Panc1 (cell line): ENCODE results near the gene OTOG. TPM values are rescaled to one million over a fixed set of nuclear protein-coding genes. Genes with fewer than 3 reads are reported as not detected.

ENCODE experiments used
- ATAC-seq: fragments of 200-7000 bp; cut with Tn5 transposase; 2 replicates; pipeline ENCODE4 v1.9.1; 2020; ENCODE audit warnings: mild to moderate bottlenecking, moderate library complexity
- BruUV-seq: library from RNA; stranded (reverse); fragments of 400-500 nt; replicated peaks from 2 replicates; lab custom pipeline; 2021; lab: Mats Ljungman, UMichigan
- CTCF ChIA-PET: fragments of 300-600 bp; sonication (Branson Sonifier 250); formaldehyde crosslinking; loops from one replicate; lab custom pipeline; 2022; ENCODE audit warnings: antibody characterized with exemption; lab: Charles Lee
- POLR2A ChIA-PET: fragments of 300-600 bp; sonication (Branson Sonifier 250); formaldehyde crosslinking; loops from one replicate; lab custom pipeline; 2022; ENCODE audit warnings: antibody characterized with exemption; lab: Charles Lee
- DNase-seq: peaks from one replicate; pipeline ENCODE4 v3.0.0-alpha.2; 2010; ENCODE audit warnings: low read depth, low spot score
- H3K27ac ChIP-seq: 2 replicates; pipeline ENCODE4 v1.5.1; 2011; ENCODE audit warnings: mild to moderate bottlenecking, low read length, inconsistent platforms
- H3K27me3 ChIP-seq: fragments of 200-500 bp; sonication (Bioruptor generic); 2 replicates; pipeline ENCODE4 v1.6.0; 2014; ENCODE audit warnings: low read length, inconsistent platforms; ENCODE audit not compliant: control insufficient read depth, insufficient read depth
- H3K36me3 ChIP-seq: fragments of 200-500 bp; sonication (Bioruptor generic); 2 replicates; pipeline ENCODE4 v1.5.1; 2014; ENCODE audit warnings: inconsistent platforms, mild to moderate bottlenecking, low read length, moderate library complexity; ENCODE audit not compliant: control insufficient read depth, insufficient read depth
- H3K4me1 ChIP-seq: 2 replicates; pipeline ENCODE4 v1.5.1; 2011; ENCODE audit warnings: inconsistent platforms, mild to moderate bottlenecking, low read length, moderate library complexity; ENCODE audit not compliant: control insufficient read depth, insufficient read depth
- H3K4me3 ChIP-seq, 2 experiments: 2 replicates each; pipeline ENCODE4 v1.5.1; 2011 to 2012; ENCODE audit warnings: low read depth in 2 of 2, low read length in 2 of 2, mild to moderate bottlenecking in 2 of 2, inconsistent platforms in 1 of 2, moderate library complexity in 1 of 2
- H3K9me3 ChIP-seq: fragments of 200-500 bp; sonication (Bioruptor generic); 2 replicates; pipeline ENCODE4 v1.5.1; 2014; ENCODE audit warnings: low read depth, mild to moderate bottlenecking, inconsistent platforms, low read length, moderate library complexity; ENCODE audit not compliant: control insufficient read depth, insufficient read depth
- CTCF ChIP-seq: fragments of 450-650 bp; IDR thresholded peaks from 2 replicates; pipeline ENCODE4 v1.5.1; 2017; ENCODE audit warnings: mild to moderate bottlenecking
- POLR2AphosphoS5 ChIP-seq: IDR thresholded peaks from 2 replicates; pipeline ENCODE4 v1.6.1; 2012; ENCODE audit warnings: mild to moderate bottlenecking, low read depth, low read length, moderate library complexity
- REST ChIP-seq, 2 experiments: IDR thresholded peaks; 2 replicates each; pipeline ENCODE4 v1.6.1; 2011 to 2012; ENCODE audit warnings: low read depth in 2 of 2, control low read depth in 1 of 2, low read length in 1 of 2, mild to moderate bottlenecking in 1 of 2, moderate library complexity in 1 of 2; ENCODE audit not compliant: insufficient read depth in 1 of 2
- SIN3A ChIP-seq: IDR thresholded peaks from 2 replicates; pipeline ENCODE4 v1.6.1; 2012; ENCODE audit warnings: low read depth, mild to moderate bottlenecking, low read length, moderate library complexity, borderline replicate concordance; ENCODE audit not compliant: insufficient read depth
- TCF7L2 ChIP-seq: IDR thresholded peaks from 2 replicates; pipeline ENCODE4 v1.6.1; 2011; ENCODE audit warnings: mild to moderate bottlenecking, low read depth, low read length, inconsistent platforms
- in situ Hi-C: cut with HindIII; loops from 2 replicates; pipeline ENCODE4 v1.10.0; 2016; ENCODE audit warnings: low sequenced_read_pairs, low pct_unique_long_range_greater_than_20kb
- intact Hi-C: fragments of 100-400 bp; cut with micrococcal nuclease; formaldehyde crosslinking; loops from one replicate; pipeline ENCODE4 v1.10.0; 2022; ENCODE audit not compliant: unreplicated experiment
- total RNA-seq: library from RNA; stranded (reverse); gene quantifications from one replicate; pipeline ENCODE4 v1.2.1, GENCODE V29; 2021; ENCODE audit not compliant: unreplicated experiment

Gene OTOG
- total RNA-seq, 1 experiment from 2014 or later: not detected

- intact Hi-C loops (loop anchor here (10.0 kb wide), 1 partner anchor 268 kb away; no protein-coding TSS in a partner anchor), in situ Hi-C loops (no loop called here)
- Histone ChIP-seq H3K4me3 (no peak overlapping the region), H3K27me3 (peaks cover 3% of the 10 kb centered on the region; the same call in 1 of the 2 replicates), H3K4me1 (no peaks in the 10 kb centered on the region), H3K36me3 (no peaks in the 10 kb centered on the region), H3K9me3 (no peaks in the 10 kb centered on the region), H3K27ac (no peak overlapping the region)
- no peak for ATAC-seq
- CTCF ChIA-PET: interaction anchor here (1.0 kb wide), 1 partner anchor 118 kb away, joined by 3 read pairs; no protein-coding TSS in a partner anchor
- POLR2A ChIA-PET: no interaction called here
- no peak for DNase-seq
- BruUV-seq: no TSS peak
- TF ChIP-seq REST (IDR thresholded peaks at IDR 0.05; ENCODE audit: insufficient read depth in 1 of 2, low read depth in 2 of 2, low read length in 1 of 2): no peak
- no peak for TF ChIP-seq TCF7L2
- no peak for TF ChIP-seq POLR2AphosphoS5
- TF ChIP-seq CTCF: no peak
- no peak for TF ChIP-seq SIN3A
Observed at GRCh38 chr11:17502630-17503029, 44.4 kb upstream of the OTOG start.

- Histone ChIP-seq H3K4me3 (no peak overlapping the region), H3K9me3 (no peaks in the 10 kb centered on the region), H3K27me3 (no peaks in the 10 kb centered on the region; the same call in 1 of the 2 replicates), H3K36me3 (no peaks in the 10 kb centered on the region), H3K4me1 (no peaks in the 10 kb centered on the region), H3K27ac (no peak overlapping the region)
- ATAC-seq (peak; percentile 91), DNase-seq (no peak)
- intact Hi-C loops: loop anchor here (1.0 to 10.0 kb wide), 2 partner anchors 120 to 270 kb away; no protein-coding TSS in a partner anchor
- ChIA-PET CTCF (interaction anchor here (1.1 to 1.6 kb wide), 2 partner anchors 116 to 121 kb away, joined by 3 to 5 read pairs; partner anchors contain the start of gene KCNJ11), POLR2A (no interaction called here)
- no TSS peak for BruUV-seq
- TF ChIP-seq CTCF: peak; percentile 93
- TF ChIP-seq TCF7L2: no peak
- in situ Hi-C loops: no loop called here
Observed at GRCh38 chr11:17504330-17505107, 42.5 kb upstream of the OTOG start.
